ENCODE data around the gene UNC5B.

- TF ChIP-seq CTCF (IDR thresholded peaks at IDR 0.05), result no peak
- TF ChIP-seq POLR2A (IDR thresholded peaks at IDR 0.05), result no peak
Observed at GRCh38 chr10:71294856-71295255, 82.5 kb downstream of the UNC5B start.
